NCI-H2227 treated with DMSO at 0.1 percent for 48 hours (cell line): ENCODE data around the gene NOTCH4.
A peak's percentile ranks its signal among the peaks of the same experiment; 100 is the strongest.
"Not testable (repeated sequence)": the region's sequence is repeated elsewhere in the genome, so short reads cannot be mapped to it uniquely, and the experiment has no call there.

ENCODE experiments used
- DNase-seq: peaks from one replicate; lab custom pipeline; 2025; lab: John Stamatoyannopoulos, UW

Gene NOTCH4

GRCh38 chr6:32193096-32193495 lies 30.8 kb downstream of the NOTCH4 start:
- not testable (repeated sequence) for DNase-seq

GRCh38 chr6:32192608-32193039 lies 31.2 kb downstream of the NOTCH4 start, which contains the start of gene GPSM3:
Gene GPSM3 (minus strand): TSS chr6:32192643. CDS start chr6:32192513, 130 bp downstream.
- no peak for DNase-seq

GRCh38 chr6:32191696-32192607 lies 31.9 kb downstream of the NOTCH4 start:
- no peak for DNase-seq

- no peak for DNase-seq
Measured at GRCh38 chr6:32190911-32191677, 32.8 kb downstream of the NOTCH4 start.

- DNase-seq, result peak; percentile 59
Measured at GRCh38 chr6:32190054-32190851, 33.6 kb downstream of the NOTCH4 start, which contains the start of gene PBX2. Gene PBX2 (minus strand): TSS chr6:32190202. CDS start chr6:32189915, 287 bp downstream.

GRCh38 chr6:32189742-32190053 lies 34.2 kb downstream of the NOTCH4 start:
- DNase-seq, result no peak

GRCh38 chr6:32189069-32189741 lies 34.7 kb downstream of the NOTCH4 start:
- DNase-seq, result no peak

GRCh38 chr6:32188381-32189068 lies 35.3 kb downstream of the NOTCH4 start:
- peak; percentile 2 for DNase-seq

- not testable (repeated sequence) for DNase-seq
Measured at GRCh38 chr6:32187725-32188380, 36.0 kb downstream of the NOTCH4 start.

- DNase-seq, result no peak
Measured at GRCh38 chr6:32187009-32187709, 36.7 kb downstream of the NOTCH4 start.

GRCh38 chr6:32186151-32186840 lies 37.6 kb downstream of the NOTCH4 start:
- not testable (repeated sequence) for DNase-seq

GRCh38 chr6:32185681-32186131 lies 38.2 kb downstream of the NOTCH4 start:
- peak; percentile 35 for DNase-seq

- no peak for DNase-seq
Measured at GRCh38 chr6:32184084-32184640, 39.7 kb downstream of the NOTCH4 start, which contains the start of gene AGER. Gene AGER (minus strand): TSS chr6:32184253. CDS start chr6:32184222, 31 bp downstream.

- no peak for DNase-seq
Measured at GRCh38 chr6:32183483-32184083, 40.3 kb downstream of the NOTCH4 start.

GRCh38 chr6:32183030-32183429 lies 40.8 kb downstream of the NOTCH4 start:
- no peak for DNase-seq

GRCh38 chr6:32182555-32182981 lies 41.3 kb downstream of the NOTCH4 start:
- no peak for DNase-seq

GRCh38 chr6:32181915-32182529 lies 41.8 kb downstream of the NOTCH4 start:
- no peak for DNase-seq
